Activated naive CD8-positive, alpha-beta T cell treated with anti-CD3 and anti-CD28 coated beads for 36 hours (primary cell): ENCODE data around the gene ZNF142. TPM values are rescaled to one million over a fixed set of nuclear protein-coding genes. Genes with fewer than 3 reads are reported as not detected.

Experiments used
- DNase-seq: peaks from one replicate; pipeline ENCODE4 v3.0.0; 2021
- H3K27ac Mint-ChIP-seq: one replicate; pipeline ENCODE4 v1.8.0; 2022; ENCODE audit warnings: mild to moderate bottlenecking, moderate library complexity, mixed read lengths
- H3K27me3 Mint-ChIP-seq: one replicate; pipeline ENCODE4 v1.8.0; 2022; ENCODE audit warnings: mild to moderate bottlenecking, mixed read lengths
- H3K36me3 Mint-ChIP-seq: one replicate; pipeline ENCODE4 v1.8.0; 2021; ENCODE audit warnings: mild to moderate bottlenecking, mixed read lengths
- H3K4me1 Mint-ChIP-seq: one replicate; pipeline ENCODE4 v1.8.0; 2021; ENCODE audit warnings: mixed read lengths
- H3K4me3 Mint-ChIP-seq: one replicate; pipeline ENCODE4 v1.8.0; 2022; ENCODE audit warnings: mild to moderate bottlenecking, moderate library complexity, mixed read lengths
- H3K9me3 Mint-ChIP-seq: one replicate; pipeline ENCODE4 v1.8.0; 2022; ENCODE audit warnings: mixed read lengths
- total RNA-seq, 2 experiments: library from RNA; stranded (reverse); gene quantifications; one replicate each; pipeline ENCODE4 v1.2.3, GENCODE V29; 2021

Gene ZNF142
- total RNA-seq, 2 experiments from 2014 or later: 55.2 to 55.4 TPM

- Mint-ChIP-seq H3K27ac (no peak overlapping the region), H3K4me1 (peaks cover 3% of the 10 kb centered on the region), H3K4me3 (no peak overlapping the region), H3K9me3 (no peaks in the 10 kb centered on the region), H3K36me3 (no peaks in the 10 kb centered on the region), H3K27me3 (no peaks in the 10 kb centered on the region)
- DNase-seq: no peak
Observed at GRCh38 chr2:218626369-218626768, 33.1 kb downstream of the ZNF142 start.

GRCh38 chr2:218623366-218623705, 36.1 kb downstream of the ZNF142 start:
- H3K36me3 Mint-ChIP-seq: no peaks in the 10 kb centered on the region
- no peak overlapping the region for H3K27ac Mint-ChIP-seq
- H3K4me3 Mint-ChIP-seq: no peak overlapping the region
- no peak for DNase-seq
- H3K27me3 Mint-ChIP-seq: no peaks in the 10 kb centered on the region
- H3K4me1 Mint-ChIP-seq: peaks cover 3% of the 10 kb centered on the region
- no peaks in the 10 kb centered on the region for H3K9me3 Mint-ChIP-seq

GRCh38 chr2:218622606-218623365, 36.6 kb downstream of the ZNF142 start:
- Mint-ChIP-seq H3K4me3 (no peak overlapping the region), H3K9me3 (no peaks in the 10 kb centered on the region), H3K27ac (no peak overlapping the region), H3K36me3 (no peaks in the 10 kb centered on the region), H3K4me1 (no peaks in the 10 kb centered on the region), H3K27me3 (no peaks in the 10 kb centered on the region)
- no peak for DNase-seq

GRCh38 chr2:218621007-218621406, 38.4 kb downstream of the ZNF142 start:
- Mint-ChIP-seq H3K27ac (no peak overlapping the region), H3K36me3 (no peaks in the 10 kb centered on the region), H3K4me3 (no peak overlapping the region), H3K4me1 (no peaks in the 10 kb centered on the region), H3K27me3 (no peaks in the 10 kb centered on the region), H3K9me3 (no peaks in the 10 kb centered on the region)
- DNase-seq: no peak

GRCh38 chr2:218618102-218618860, 41.1 kb downstream of the ZNF142 start:
- Mint-ChIP-seq H3K4me3 (no peak overlapping the region), H3K36me3 (no peaks in the 10 kb centered on the region), H3K27me3 (no peaks in the 10 kb centered on the region), H3K27ac (peak overlapping the region; percentile 21), H3K4me1 (no peaks in the 10 kb centered on the region), H3K9me3 (no peaks in the 10 kb centered on the region)
- DNase-seq: no peak

GRCh38 chr2:218615868-218616315, 43.5 kb downstream of the ZNF142 start:
- H3K27me3 Mint-ChIP-seq: peaks cover 4% of the 10 kb centered on the region
- DNase-seq: no peak
- no peaks in the 10 kb centered on the region for H3K9me3 Mint-ChIP-seq
- H3K27ac Mint-ChIP-seq: no peak overlapping the region
- H3K4me3 Mint-ChIP-seq: no peak overlapping the region
- H3K36me3 Mint-ChIP-seq: no peaks in the 10 kb centered on the region
- H3K4me1 Mint-ChIP-seq: no peaks in the 10 kb centered on the region

- no peak within 1 kb of the TSS for H3K27ac Mint-ChIP-seq
- DNase-seq: no peak
- H3K9me3 Mint-ChIP-seq: no peaks in the 10 kb centered on the region
- no peaks in the 10 kb centered on the region for H3K36me3 Mint-ChIP-seq
- H3K4me3 Mint-ChIP-seq: no peak within 1 kb of the TSS
- no peaks in the 10 kb centered on the region for H3K4me1 Mint-ChIP-seq
- H3K27me3 Mint-ChIP-seq: peaks cover 4% of the 10 kb centered on the region
Observed at GRCh38 chr2:218607436-218608115, 51.8 kb downstream of the ZNF142 start, which contains the start of gene PLCD4. TSS of gene PLCD4 (plus strand) at chr2:218607899. CDS start at chr2:218615740, 7,841 bp downstream.

GRCh38 chr2:218605432-218605831, 54.0 kb downstream of the ZNF142 start:
- H3K27ac Mint-ChIP-seq: no peak overlapping the region
- H3K4me1 Mint-ChIP-seq: no peaks in the 10 kb centered on the region
- H3K4me3 Mint-ChIP-seq: no peak overlapping the region
- H3K9me3 Mint-ChIP-seq: no peaks in the 10 kb centered on the region
- H3K27me3 Mint-ChIP-seq: no peaks in the 10 kb centered on the region
- no peak for DNase-seq
- no peaks in the 10 kb centered on the region for H3K36me3 Mint-ChIP-seq

Other genes with a start within 250 kb of the ZNF142 start
- gene VIL1, start 240.5 kb downstream of the ZNF142 start, total RNA-seq: not detected
- gene USP37, start 91.3 kb downstream of the ZNF142 start, total RNA-seq: 10 to 100 TPM; 29.7 to 31.2 TPM
- gene CNOT9, start 90.8 kb downstream of the ZNF142 start, total RNA-seq: 100 to 1,000 TPM; 129 to 131 TPM
- gene PLCD4, start 51.7 kb downstream of the ZNF142 start, total RNA-seq: under 1 TPM in 1 of 2 experiments, not detected in 1; 0.22 TPM
- 10 to 100 TPM; 90.3 to 96.4 TPM for gene BCS1L, start 60 bp upstream of the ZNF142 start, total RNA-seq
- 10 to 100 TPM; 27.2 to 29.8 TPM for gene RNF25, start 12.4 kb upstream of the ZNF142 start, total RNA-seq
- gene STK36, start 12.5 kb upstream of the ZNF142 start, total RNA-seq: 10 to 100 TPM; 11.8 to 15.4 TPM
- gene TTLL4, start 51.2 kb upstream of the ZNF142 start, total RNA-seq: 10 to 100 TPM; 34.2 to 36.7 TPM
- not detected for gene CYP27A1, start 122.5 kb upstream of the ZNF142 start, total RNA-seq
- gene PRKAG3, start 172.2 kb upstream of the ZNF142 start, total RNA-seq: not detected
- gene WNT6, start 200.2 kb upstream of the ZNF142 start, total RNA-seq: under 1 TPM in 1 of 2 experiments, not detected in 1; 0.21 TPM
- gene WNT10A, start 221.2 kb upstream of the ZNF142 start, total RNA-seq: 1 to 10 TPM; 6.8 to 7.1 TPM